Common myeloid progenitor, CD34-positive (primary cell): Measurements from ENCODE around the gene CD63.

Source experiments
- CTCF ChIA-PET: fragments of 350-600 bp; sonication (Branson Sonifier 250); formaldehyde crosslinking; loops from one replicate; lab custom pipeline; 2021; ENCODE audit warnings: antibody characterized with exemption; lab: Charles Lee
- POLR2A ChIA-PET: fragments of 350-600 bp; sonication (Branson Sonifier 250); formaldehyde crosslinking; loops from one replicate; lab custom pipeline; 2021; ENCODE audit warnings: antibody characterized with exemption; lab: Charles Lee
- DNase-seq, 3 donors: peaks; one replicate each; pipeline versions ENCODE4 v3.0.0 to v3.0.0-alpha.2; 2013
- H3K27ac ChIP-seq, 2 experiments: 1 replicate in 1 of 2; 2 replicates in 1 of 2; pipeline ENCODE4 v1.7.0; 2013; ENCODE audit warnings: inconsistent platforms in 2 of 2, low read length in 2 of 2, mild to moderate bottlenecking in 2 of 2, low read depth in 1 of 2, moderate library complexity in 1 of 2; ENCODE audit not compliant: severe bottlenecking in 2 of 2, insufficient read depth in 1 of 2, poor library complexity in 1 of 2
- H3K27me3 ChIP-seq, 5 experiments: replicated peaks in 2 of 5; 1 replicate in 3 of 5; 2 replicates in 2 of 5; pipeline versions ENCODE4 v1.6.1 to v1.7.0; 2013; ENCODE audit warnings: low read length in 4 of 5, mild to moderate bottlenecking in 2 of 5, moderate library complexity in 2 of 5, inconsistent platforms in 1 of 5; ENCODE audit not compliant: insufficient read depth in 5 of 5, control insufficient read depth in 4 of 5
- H3K36me3 ChIP-seq, 4 experiments: 1 replicate in 2 of 4; 2 replicates in 2 of 4; pipeline versions ENCODE4 v1.6.1 to v1.7.0; 2013; ENCODE audit warnings: low read length in 3 of 4, control low read depth in 1 of 4, mild to moderate bottlenecking in 1 of 4; ENCODE audit not compliant: control insufficient read depth in 4 of 4, insufficient read depth in 4 of 4
- H3K4me1 ChIP-seq, 4 experiments: 1 replicate in 3 of 4; 2 replicates in 1 of 4; pipeline versions ENCODE4 v1.6.1 to v1.7.1; 2013; ENCODE audit warnings: low read length in 3 of 4, mild to moderate bottlenecking in 3 of 4, control low read depth in 1 of 4, inconsistent platforms in 1 of 4, moderate library complexity in 1 of 4; ENCODE audit not compliant: control insufficient read depth in 4 of 4, insufficient read depth in 4 of 4; ENCODE audit errors: control extremely low read depth in 1 of 4
- H3K4me3 ChIP-seq, 7 experiments: 1 replicate in 4 of 7; 2 replicates in 3 of 7; pipeline versions ENCODE4 v1.5.1 to v1.7.0; 2013; ENCODE audit warnings: mild to moderate bottlenecking in 7 of 7, low read length in 6 of 7, moderate library complexity in 6 of 7, inconsistent platforms in 2 of 7, low read depth in 2 of 7, control low read depth in 1 of 7; ENCODE audit not compliant: insufficient read depth in 4 of 7, control insufficient read depth in 1 of 7; ENCODE audit errors: extremely low read depth in 1 of 7
- H3K9me3 ChIP-seq, 5 experiments: 1 replicate in 4 of 5; 2 replicates in 1 of 5; pipeline versions ENCODE4 v1.6.1 to v1.7.1; 2013; ENCODE audit warnings: low read length in 4 of 5, mild to moderate bottlenecking in 2 of 5, inconsistent platforms in 1 of 5, low read depth in 1 of 5, moderate library complexity in 1 of 5; ENCODE audit not compliant: control insufficient read depth in 4 of 5, insufficient read depth in 2 of 5; ENCODE audit errors: control extremely low read depth in 1 of 5
- WGBS: methylation state at CpG from one replicate; pipeline ENCODE4 v1.1.5; 2013; ENCODE audit not compliant: insufficient coverage; 5-methylcytosine and 5-hydroxymethylcytosine counted together

CD63 gene

DNA sequence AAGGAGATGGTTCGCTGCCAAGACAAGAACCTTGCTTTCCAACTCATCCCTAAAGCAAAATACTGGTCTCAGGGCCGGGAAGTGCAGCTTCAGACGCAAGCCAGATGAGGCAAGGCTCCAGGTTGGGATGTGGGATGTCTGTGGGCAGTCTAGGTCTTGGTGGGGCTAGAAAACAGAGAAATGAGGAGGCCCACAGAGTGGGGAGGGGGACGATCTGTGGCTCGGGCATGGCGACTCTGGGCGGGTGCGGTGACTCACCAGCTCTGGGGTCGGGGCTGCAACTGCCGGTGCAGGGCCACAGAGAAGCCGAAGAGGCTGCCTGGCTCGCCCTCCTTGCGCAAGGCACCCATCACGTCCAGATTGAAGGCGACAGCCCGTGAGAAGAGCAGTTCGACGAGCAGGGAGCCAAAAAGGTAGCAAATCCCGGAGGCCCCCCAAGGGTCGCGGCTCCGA lies 21.6 kb downstream of the CD63 start:
- peak in 2 of 3 donors; percentile 55 to 72 for DNase-seq
- Histone ChIP-seq H3K27me3 (peaks cover 0 to 32% (median 14%) of the 10 kb centered on the region in 5 experiments), H3K36me3 (no peaks in the 10 kb centered on the region), H3K9me3 (no peaks in the 10 kb centered on the region), H3K27ac (no peak overlapping the region), H3K4me1 (peaks cover 11 to 21% (median 16%) of the 10 kb centered on the region in 4 experiments), H3K4me3 (peak overlapping the region; percentile 12 to 76 (median 43))
- ChIA-PET CTCF (interaction anchor here (2.3 kb wide), 1 partner anchor 9 kb away, joined by 7 read pairs; the partner anchor contains the start of gene BLOC1S1), POLR2A (no interaction called here)
- WGBS, result 14% methylated on average over 18 of the region's 22 CpGs

- H3K9me3 ChIP-seq, result no peaks in the 10 kb centered on the region
- H3K27me3 ChIP-seq, result peaks cover 0 to 32% (median 14%) of the 10 kb centered on the region in 5 experiments
- H3K36me3 ChIP-seq, result no peaks in the 10 kb centered on the region
- 92% methylated on average over 2 of the region's 2 CpGs for WGBS
- peaks cover 11 to 21% (median 16%) of the 10 kb centered on the region in 4 experiments for H3K4me1 ChIP-seq
- POLR2A ChIA-PET, result no interaction called here
- H3K27ac ChIP-seq, result no peak overlapping the region
- H3K4me3 ChIP-seq, result peak overlapping the region in 2 of 7 experiments; percentile 60 to 67
- DNase-seq, result no peak
- CTCF ChIA-PET, result interaction anchor here (0.7 to 2.7 kb wide), 9 partner anchors 10 to 50 kb away, joined by 3 to 19 read pairs (median 4); partner anchors contain the start of genes BLOC1S1 and RDH5
These were observed 22.1 kb downstream of the CD63 start for GRCh38 chr12:55706568-55707218.

DNA sequence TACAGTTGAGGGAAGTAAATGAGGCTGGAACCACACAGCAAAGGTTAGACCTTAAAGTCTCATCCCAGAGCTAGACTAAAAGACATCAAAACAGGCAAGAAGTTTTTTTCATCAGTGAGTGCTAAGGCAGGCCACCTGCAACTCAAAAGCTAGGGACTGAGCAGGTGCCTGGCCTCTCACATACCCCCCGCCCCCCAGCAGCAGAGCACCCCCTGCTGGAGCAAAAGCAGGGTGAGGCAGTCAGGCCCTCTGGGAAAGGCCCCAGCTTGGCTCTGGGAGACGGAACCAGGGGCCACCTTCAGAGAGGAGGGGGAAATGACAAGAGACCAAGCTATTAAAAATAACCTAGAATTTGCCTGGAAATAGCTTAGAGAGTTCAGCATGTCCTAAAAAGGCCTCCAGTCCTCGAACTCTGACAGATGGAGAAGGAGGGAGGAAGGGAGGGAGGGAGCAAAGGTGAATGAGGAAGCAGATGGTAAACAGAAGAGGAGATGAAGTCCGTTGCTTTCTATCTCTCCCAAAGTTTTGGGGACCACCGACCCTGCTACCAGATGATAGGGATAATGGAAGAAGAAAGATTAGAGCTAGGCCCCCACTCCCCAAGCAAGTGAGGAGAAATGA lies 22.9 kb downstream of the CD63 start:
- ChIA-PET CTCF (interaction anchor here (0.7 to 2.7 kb wide), 10 partner anchors 10 to 49 kb away, joined by 3 to 19 read pairs (median 4); partner anchors contain the start of genes BLOC1S1 and RDH5), POLR2A (no interaction called here)
- peak in 2 of 3 donors; percentile 38 to 45 for DNase-seq
- H3K9me3 ChIP-seq, result no peaks in the 10 kb centered on the region
- 30% methylated on average over 4 of the region's 5 CpGs for WGBS
- no peaks in the 10 kb centered on the region for H3K36me3 ChIP-seq
- H3K27me3 ChIP-seq, result peaks cover 0 to 32% (median 14%) of the 10 kb centered on the region in 5 experiments
- H3K27ac ChIP-seq, result no peak overlapping the region
- peaks cover 11 to 22% (median 16%) of the 10 kb centered on the region in 4 experiments for H3K4me1 ChIP-seq
- H3K4me3 ChIP-seq, result no peak overlapping the region

DNA sequence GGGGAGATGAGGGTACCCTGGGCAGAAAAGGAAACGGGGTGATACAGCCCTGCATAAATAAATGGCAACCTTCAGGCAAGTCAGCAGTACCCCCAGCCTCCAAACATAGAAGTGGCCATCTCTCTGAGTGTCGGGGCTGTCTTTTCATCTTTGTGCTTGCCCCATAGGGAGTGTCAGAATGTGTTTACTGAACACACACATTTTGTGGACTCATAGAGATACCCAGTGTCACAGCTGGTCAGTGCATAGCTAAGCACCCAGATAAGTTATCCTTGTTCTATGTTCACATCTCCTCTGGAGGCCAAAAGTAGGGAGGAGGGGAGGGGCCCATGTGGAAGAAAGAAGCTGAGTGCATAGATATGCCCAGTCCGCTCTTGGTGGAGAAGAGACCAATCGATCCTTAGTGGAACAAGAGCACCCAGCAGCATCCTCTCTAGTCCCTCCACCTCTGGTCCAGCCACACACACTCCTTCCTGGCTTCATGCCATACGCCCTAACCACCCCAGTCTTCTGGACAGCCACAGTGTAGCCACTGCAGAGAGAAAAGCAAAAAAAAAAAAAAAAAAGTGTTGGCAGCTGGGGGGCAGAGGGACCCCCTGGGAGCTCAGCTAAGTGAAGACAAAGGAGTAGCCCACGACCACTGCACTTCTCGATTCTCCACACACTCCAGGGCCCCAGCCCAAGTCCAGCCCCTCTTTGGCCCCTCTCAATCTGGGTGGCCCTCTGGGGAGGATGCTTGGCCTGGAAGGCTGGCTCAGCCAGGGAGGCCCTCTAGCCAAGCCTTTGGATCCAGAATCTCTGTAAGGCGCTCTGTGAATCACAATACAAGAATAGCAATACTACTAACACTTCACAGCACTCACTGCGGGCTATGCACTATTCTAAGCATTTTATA lies 23.7 kb downstream of the CD63 start:
- WGBS, result 96% methylated on average over 5 of the region's 9 CpGs
- ChIA-PET CTCF (interaction anchor here (1.1 to 2.7 kb wide), 3 partner anchors 9 to 49 kb away, joined by 5 to 19 read pairs (median 7); a partner anchor contains a TSS), POLR2A (no interaction called here)
- Histone ChIP-seq H3K27me3 (peaks cover 0 to 32% (median 12%) of the 10 kb centered on the region in 5 experiments), H3K9me3 (no peaks in the 10 kb centered on the region), H3K4me1 (peaks cover 11 to 24% (median 19%) of the 10 kb centered on the region in 4 experiments), H3K4me3 (no peak overlapping the region), H3K36me3 (no peaks in the 10 kb centered on the region), H3K27ac (no peak overlapping the region)
- DNase-seq, result no peak

DNA sequence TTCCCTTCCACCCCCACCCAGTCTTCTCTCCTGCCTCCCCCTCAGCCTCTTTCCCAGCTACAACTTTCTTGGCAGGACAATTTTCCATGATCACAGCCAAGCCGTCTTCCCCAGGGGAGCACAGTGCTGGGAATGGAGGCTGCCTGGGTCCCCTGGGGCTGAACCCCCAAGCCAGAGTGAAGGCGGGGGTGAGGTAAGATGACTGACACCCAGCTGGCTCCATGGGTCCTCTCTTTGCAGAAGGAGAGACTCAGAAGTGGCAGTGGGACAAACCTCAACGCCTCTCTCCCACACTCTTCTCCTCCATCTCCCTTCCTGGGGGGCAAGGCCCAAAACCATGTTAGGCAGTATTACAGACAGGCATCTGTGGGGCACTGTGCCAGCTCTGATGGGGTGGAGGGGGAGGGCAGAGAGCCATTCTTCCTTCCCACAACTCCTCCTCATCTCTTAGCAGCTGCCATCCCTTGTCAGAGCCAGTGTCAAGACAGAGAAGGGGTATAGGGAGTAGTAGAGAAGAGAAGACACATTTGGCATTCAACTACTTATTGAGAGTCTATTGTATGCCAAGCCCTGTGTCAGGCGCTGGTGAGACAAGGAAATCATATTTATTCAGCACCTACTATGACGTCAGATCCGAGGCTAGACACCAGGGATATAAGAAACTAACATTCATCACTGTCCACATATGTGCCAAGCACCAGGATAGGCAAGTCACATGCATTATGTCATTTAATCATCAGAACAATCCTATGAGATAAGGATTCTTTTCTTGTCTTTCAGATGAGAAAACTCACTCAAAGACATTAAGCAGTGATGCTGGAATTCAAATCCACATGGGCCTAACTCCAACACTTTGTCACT lies 24.7 kb downstream of the CD63 start:
- Histone ChIP-seq H3K36me3 (no peaks in the 10 kb centered on the region), H3K27ac (no peak overlapping the region), H3K27me3 (peaks cover 0 to 26% (median 10%) of the 10 kb centered on the region in 5 experiments), H3K9me3 (no peaks in the 10 kb centered on the region), H3K4me3 (no peak overlapping the region), H3K4me1 (peaks cover 8 to 24% (median 16%) of the 10 kb centered on the region in 4 experiments)
- 100% methylated on average over 4 of the region's 6 CpGs for WGBS
- ChIA-PET CTCF (interaction anchor here (1.6 to 2.7 kb wide), 2 partner anchors 8 to 22 kb away, joined by 5 to 19 read pairs; a partner anchor contains a TSS), POLR2A (no interaction called here)
- no peak for DNase-seq

GRCh38 chr12:55703288-55703687 lies 25.5 kb downstream of the CD63 start:
- H3K9me3 ChIP-seq, result no peaks in the 10 kb centered on the region
- peaks cover 0 to 19% (median 7%) of the 10 kb centered on the region in 5 experiments for H3K27me3 ChIP-seq
- ChIA-PET CTCF (interaction anchor here (1.6 kb wide), 1 partner anchor 22 kb away, joined by 5 read pairs; a partner anchor contains a TSS), POLR2A (no interaction called here)
- 85% methylated on average over 2 of the region's 2 CpGs for WGBS
- H3K27ac ChIP-seq, result no peak overlapping the region
- peak in 1 of 3 donors; percentile 18 for DNase-seq
- H3K4me3 ChIP-seq, result no peak overlapping the region
- H3K36me3 ChIP-seq, result no peaks in the 10 kb centered on the region
- H3K4me1 ChIP-seq, result peaks cover 0 to 17% (median 9%) of the 10 kb centered on the region in 4 experiments
